NOMO-1 treated with DMSO at 0.1 percent for 48 hours (cell line): ENCODE results near the gene TMEM184A.
"Not testable (repeated sequence)": the region's sequence is repeated elsewhere in the genome, so short reads cannot be mapped to it uniquely, and the experiment has no call there.

Source experiments
- DNase-seq: peaks from one replicate; lab custom pipeline; 2025; ENCODE audit not compliant: unreplicated experiment; lab: John Stamatoyannopoulos, UW

Gene TMEM184A

GRCh38 chr7:1590887-1591286 lies 34.9 kb upstream of the TMEM184A start:
- DNase-seq = no peak

DNA sequence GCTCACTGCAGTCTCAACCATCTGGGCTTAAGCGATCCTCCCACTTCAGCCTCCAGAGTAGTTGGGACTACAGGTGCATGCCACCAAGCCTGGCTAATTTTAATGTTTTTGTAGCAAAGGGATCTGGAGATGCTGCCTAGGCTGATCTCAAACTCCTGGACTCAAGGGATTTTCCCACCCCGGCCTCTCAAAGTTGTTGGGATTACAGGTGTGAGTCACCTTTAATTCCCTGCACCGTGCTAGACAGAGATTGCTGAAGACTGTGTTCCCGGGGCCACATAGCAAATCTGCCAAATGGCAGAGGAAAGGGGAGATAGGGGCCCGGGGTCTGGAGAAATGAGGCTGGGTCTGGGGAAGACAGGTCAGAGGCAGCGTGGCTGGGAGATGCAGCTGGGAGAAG lies 34.5 kb upstream of the TMEM184A start:
- DNase-seq = no peak

GRCh38 chr7:1588978-1589377 lies 33.0 kb upstream of the TMEM184A start:
- DNase-seq = no peak

- DNase-seq = no peak
Measured at GRCh38 chr7:1587738-1588137, 31.7 kb upstream of the TMEM184A start.

- DNase-seq = no peak
Measured at GRCh38 chr7:1586827-1587705, 31.1 kb upstream of the TMEM184A start.

DNA sequence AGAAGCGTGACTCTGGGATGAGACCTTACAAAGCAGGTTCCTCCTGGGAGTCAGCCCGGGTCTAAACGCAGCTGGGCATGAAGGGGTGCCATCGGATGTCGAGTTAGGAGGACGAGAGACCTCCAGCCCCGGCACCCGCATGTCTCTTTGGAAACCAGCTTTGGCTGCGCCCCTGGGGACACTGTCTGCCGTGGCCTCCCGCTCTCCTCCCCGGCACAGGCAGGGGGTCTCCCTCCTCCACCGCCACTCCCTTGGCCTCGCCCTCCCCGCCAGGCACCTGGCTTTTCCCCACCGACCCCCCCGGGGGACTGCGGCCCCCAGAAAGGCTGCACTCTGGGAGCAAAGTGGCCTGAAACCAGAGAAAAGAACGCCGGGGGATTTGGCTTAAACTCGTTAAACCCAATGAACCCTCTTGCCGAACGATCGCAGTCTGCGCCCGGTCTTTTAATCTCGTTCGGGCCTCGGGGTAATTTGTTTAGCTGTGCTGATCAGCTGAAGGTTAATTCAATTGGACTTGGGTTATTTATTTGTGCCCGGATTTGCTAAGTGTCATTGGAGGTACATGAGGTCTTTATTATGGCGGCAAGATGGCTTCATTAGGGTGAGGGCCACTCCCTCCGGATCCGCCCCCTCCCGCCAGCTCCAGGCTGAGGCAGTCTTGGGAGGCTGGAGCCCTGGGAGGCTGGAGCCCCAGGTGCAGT lies 30.3 kb upstream of the TMEM184A start:
- no peak for DNase-seq

DNA sequence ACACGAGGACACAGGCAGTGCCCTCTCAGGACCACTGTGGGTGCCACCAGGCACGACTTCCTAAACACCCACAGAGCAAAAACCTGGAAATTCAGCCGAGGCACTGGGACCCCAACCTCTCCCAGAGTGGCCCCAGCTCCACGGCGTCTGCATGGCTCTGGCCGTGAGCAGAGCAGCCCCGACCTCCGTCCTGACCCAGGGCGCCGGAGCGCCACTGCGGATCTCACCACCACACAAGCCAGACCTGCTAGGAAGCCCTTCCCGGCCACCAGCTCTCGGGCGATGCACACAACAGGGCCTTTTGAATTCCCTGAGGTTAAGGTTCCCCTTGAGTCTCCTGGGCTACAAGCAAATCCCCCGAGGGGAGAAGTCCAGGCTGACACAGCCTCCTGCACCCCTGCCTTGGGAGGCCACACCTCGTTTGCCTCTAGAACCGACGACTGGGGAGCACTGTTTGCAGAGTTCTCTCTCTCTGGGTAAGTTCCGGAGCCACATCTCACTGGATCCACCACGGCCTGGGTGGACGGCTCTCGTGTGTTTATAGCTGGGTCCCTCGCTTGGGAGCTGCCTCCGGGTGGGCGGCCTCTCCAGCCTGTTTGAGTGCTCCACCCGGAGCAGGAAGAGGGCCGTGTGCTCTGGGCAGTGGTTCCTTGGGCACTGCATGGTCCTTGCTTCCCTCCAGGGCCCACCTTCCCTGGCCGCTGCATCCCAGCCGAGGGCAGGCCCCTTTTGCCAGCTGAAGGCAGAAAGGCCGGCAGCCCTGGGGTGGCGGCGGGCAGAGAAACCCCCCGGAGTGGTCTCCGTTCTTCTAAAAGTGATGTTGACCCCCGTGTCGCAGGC lies 29.4 kb upstream of the TMEM184A start:
- no peak for DNase-seq

DNA sequence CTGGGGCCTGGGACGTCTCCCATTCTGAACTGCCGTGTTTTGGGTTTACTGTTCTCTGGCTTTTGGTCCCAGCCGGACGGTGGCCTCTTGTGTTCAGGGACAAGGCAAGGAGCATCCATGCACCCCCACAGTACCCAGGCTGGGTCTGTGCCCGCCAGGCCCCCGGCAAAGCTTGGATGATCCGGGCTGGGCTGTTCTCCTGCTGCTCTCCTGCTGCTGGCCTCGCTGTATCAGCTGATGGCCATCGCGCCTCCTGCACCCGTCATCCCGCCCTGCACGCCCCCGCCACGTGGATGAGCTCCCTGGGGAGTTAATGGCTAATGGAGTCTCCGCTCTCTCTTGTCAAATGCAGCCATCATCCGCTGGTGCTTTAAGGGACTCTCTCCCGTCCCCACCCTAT lies 28.7 kb upstream of the TMEM184A start:
- no peak for DNase-seq

- not testable (repeated sequence) for DNase-seq
Measured at GRCh38 chr7:1583241-1583930, 27.4 kb upstream of the TMEM184A start.

DNA sequence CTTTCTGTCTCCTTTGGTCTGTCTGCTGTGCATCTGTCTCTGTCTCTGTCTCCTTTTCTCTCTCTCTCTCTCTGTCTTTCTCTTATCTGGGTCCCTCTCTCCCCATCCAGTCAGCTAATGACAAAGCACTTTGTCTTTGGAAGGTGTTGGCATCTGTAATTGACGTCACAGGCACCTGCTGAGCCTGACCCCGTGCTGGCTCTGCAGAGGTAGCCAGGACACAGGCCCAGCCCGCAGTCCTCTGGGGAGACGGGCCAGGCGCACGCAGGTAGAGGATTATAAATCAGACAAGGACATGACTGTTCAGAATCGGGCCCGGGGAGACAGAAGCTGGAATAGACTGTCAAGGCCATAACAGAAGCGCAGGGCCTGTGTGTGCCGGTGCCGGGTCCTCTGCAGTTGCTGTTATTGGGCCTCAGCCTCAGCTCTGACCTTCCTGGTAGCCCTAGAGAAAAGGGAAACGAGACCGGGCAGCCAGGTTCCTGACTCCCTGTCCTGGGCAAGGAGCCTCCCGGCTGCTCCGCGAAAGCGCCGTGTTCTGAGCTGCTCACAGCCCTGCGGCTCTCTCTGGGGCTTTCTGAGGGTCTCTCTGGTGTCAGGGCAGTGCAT lies 24.5 kb upstream of the TMEM184A start:
- DNase-seq = no peak

DNA sequence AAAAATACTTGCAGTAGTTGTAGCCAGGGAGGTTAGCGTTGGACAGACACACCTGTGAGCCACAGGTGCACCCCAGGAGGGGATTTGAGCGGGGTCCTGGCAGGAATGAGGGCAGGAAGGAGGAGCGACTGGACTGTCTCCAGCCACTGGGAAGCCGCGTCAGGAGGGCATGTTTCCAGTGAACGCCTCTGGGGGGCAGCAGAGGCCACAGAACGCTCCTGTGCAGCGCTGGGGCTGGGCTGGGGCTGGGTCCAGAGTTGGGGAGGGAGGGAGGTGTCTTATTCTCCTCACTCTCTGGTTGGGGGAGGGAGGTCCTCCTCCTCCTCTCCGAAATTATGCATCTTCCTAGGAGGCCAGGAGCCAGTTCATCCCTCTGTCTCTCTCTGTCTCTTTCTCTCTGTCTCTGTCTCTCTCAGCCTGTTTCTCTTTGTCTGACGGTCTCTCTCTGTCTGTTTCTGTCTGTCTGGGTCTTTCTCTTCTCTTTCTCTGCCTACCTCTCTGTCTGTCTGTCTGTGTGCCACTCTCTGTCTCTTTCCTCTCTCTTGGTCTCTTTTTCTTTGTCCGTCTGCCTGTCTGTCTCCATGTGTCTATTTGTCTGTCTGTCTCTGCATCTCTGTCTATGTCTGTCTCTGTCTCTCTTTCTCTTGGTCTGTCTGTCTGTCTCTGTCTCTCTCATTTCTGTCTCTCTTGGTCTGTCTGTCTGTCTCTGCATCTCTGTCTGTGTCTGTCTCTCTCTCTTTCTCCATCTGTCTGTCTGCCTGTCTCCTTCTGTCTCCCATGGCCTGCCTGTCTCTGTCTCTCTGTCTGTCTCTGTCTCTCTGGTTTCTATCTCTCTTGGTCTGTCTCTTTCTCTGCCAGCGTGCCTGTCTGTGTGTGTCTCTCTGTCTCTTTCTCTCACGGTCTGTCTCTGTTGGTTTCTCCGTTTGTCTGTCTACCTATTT lies 23.7 kb upstream of the TMEM184A start:
- DNase-seq = peak; percentile 46

DNA sequence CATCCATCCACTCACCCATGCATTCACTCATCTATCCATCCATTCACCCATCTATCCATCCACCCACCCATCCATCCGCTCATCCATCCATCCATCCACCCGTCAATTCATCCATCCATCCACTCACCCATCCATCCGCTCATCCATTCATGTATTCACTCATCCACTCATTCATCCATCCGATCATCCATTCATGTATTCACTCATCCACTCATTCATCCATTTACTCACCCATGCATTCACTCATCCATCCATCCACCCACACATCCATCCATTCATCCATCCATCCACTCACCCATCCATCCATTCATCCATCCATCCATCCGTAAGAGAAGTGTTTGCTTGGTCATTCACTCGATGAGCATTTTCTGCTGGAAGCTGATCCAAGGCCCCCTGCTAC lies 22.5 kb upstream of the TMEM184A start:
- no peak for DNase-seq

- DNase-seq = no peak
Measured at GRCh38 chr7:1576521-1577253, 20.7 kb upstream of the TMEM184A start.

GRCh38 chr7:1575809-1576208 lies 19.8 kb upstream of the TMEM184A start:
- DNase-seq = no peak

DNA sequence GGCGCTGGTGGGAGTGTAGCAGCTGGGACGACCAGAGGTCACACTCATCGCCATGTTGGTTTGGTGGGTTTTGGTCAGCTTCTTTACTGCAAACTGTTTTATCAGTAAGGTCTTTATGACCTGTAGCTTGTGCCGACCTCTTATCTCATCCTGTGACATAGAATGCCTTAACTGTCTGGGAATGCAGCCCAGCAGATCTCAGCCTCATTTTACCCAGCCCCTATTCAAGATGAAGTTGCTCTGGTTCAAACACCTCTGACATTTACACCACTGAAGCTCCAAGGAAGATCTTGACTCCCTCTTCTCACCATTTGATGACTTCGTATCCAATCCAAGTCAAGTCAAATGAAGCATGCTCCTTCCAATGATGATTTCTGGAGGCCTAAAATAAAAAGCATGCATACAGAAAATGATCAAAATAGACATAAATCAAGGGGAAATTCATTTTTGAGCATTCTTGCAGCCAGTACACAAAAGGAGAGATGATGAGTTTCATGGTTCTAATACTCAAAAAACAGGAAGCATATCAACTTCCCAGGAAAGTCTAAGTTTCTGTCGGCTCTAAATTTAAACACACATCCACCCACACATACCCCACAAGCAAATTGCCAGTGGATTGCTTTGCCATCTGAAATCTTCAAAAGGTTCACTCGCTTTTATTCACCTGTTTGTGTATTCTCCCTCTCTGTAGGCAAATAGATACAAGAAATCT lies 16.3 kb upstream of the TMEM184A start:
- no peak for DNase-seq

DNA sequence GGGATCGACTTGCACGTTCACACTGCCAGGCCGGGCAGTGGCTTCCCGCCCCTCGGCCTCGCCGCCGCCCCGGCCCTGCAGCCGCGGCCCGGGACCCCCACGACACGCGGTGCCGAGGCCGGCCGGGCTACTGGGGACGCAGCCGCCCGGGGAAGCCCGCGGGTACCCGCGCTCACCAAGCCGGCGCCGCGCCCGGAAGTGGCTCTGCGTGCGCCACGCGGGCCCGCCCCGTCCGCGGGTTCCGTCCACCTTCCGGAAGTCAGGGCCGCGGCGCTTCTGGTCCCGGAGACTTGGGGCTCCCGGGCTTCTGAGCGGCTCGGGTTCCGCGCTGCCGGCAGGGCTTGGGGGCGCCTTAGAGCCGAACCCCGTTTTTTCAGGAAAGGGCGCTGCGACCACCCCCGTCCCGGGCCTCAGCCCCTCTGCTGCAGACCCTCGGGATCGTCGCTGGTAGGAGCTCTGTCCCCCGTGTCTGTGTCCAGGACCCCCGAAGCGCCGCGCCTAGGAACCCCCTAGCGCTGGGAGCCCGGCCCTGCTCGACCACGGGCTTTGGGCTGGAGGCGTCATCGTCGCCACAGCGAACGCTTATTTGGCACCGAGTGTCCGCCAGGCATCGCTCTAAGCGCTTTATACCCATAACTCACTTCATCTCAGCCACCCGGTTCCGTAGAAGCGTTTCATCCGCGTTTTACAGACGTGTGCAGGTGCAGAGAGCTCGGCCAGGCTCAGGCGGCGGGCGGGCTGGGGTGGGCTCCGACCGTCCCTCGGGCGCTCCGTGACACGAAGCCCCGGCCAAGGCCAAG lies 14.0 kb upstream of the TMEM184A start, which contains the start of gene PSMG3:
Gene PSMG3, minus strand, starts transcription at position 200 of the 800 bp plus-strand sequence. CDS start 693 bp downstream, outside the sequence.
- DNase-seq = peak; percentile 90

DNA sequence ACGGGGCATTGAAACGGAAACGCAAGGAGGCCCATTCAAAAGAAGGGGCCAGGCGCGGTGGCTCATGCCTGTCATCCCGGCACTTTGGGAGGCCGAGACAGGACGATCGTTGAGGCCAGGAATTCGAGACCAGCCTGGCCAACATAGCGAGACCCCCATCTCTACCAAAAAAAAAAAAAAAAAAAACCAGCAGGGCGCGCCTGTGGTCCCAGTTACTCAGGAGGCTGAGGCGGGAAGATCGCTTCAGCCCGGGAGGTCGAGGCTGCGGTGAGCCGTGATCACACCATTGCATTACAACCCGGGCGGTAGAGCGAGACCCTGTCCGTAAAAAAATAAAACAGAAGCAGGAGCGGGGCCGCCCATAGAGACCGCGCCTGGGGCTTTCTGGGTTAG lies 13.4 kb upstream of the TMEM184A start:
- DNase-seq = no peak
